ENCODE data around the gene BHMT2. TPM values are rescaled to one million over a fixed set of nuclear protein-coding genes. Genes with fewer than 3 reads are reported as not detected.

The BHMT2 gene
- total RNA-seq, 1 donor from 2014 or later = not detected

- peaks cover 16% of the 10 kb centered on the region for H3K9me3 Mint-ChIP-seq
- TF ChIP-seq CTCF (IDR thresholded peaks at IDR 0.05) (no peak), EZH2 (IDR thresholded peaks at IDR 0.05) (no peak), EZH2phosphoT487 (IDR thresholded peaks at IDR 0.05) (no peak)
- Histone ChIP-seq H2AFZ (replicated peaks) (no peak overlapping the region), H3K4me2 (peak overlapping the region; percentile 66), H4K20me1 (ENCODE audit: low read depth) (no peaks in the 10 kb centered on the region), H3K4me1 (peaks cover 25% of the 10 kb centered on the region), H3K27me3 (no peaks in the 10 kb centered on the region), H3K9me3 (ENCODE audit: low read depth) (no peaks in the 10 kb centered on the region), H3F3A (ENCODE audit: low read depth) (peaks cover 19% of the 10 kb centered on the region), H3K79me2 (ENCODE audit: low read depth) (no peaks in the 10 kb centered on the region), H3K36me3 (no peaks in the 10 kb centered on the region), H3K4me3 (peak overlapping the region; percentile 8), H3K9ac (no peak overlapping the region), H3K27ac (peak overlapping the region; percentile 5)
- H3K4me3 Mint-ChIP-seq = no peak overlapping the region
- peak overlapping the region; percentile 31 for H3K27ac Mint-ChIP-seq
- peaks cover 21% of the 10 kb centered on the region for H3K4me1 Mint-ChIP-seq
- H3K27me3 Mint-ChIP-seq (ENCODE audit: insufficient read depth, low read depth) = no peaks in the 10 kb centered on the region
- DNase-seq (ENCODE audit: low spot score) = peak; percentile 80
- no peaks in the 10 kb centered on the region for H3K36me3 Mint-ChIP-seq
Observed at GRCh38 chr5:79055017-79055416, 14.6 kb upstream of the BHMT2 start.

DNA sequence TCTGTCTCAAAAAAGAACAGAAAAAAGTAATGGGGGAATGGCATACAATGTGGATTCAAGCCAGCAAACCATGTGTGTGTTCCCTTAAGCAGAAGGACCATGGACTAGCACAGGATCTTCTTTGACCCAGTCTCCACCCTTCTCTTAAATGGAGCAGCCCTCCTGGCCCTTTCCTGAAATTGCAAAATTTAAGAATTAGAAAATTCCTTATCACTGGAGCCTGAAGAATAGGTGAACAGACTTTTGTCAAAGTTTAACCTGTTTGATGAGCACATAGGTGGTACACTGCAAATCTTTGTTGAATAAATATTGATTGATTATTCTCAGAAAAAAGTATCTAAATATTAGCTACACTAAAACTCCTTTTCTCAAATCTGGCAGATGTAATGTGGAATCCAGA, 12.7 kb upstream of the BHMT2 start:
- H3K4me3 ChIP-seq = no peak overlapping the region
- H4K20me1 ChIP-seq (ENCODE audit: low read depth) = no peaks in the 10 kb centered on the region
- no peak overlapping the region for H2AFZ ChIP-seq (replicated peaks)
- no peak for TF ChIP-seq CTCF (IDR thresholded peaks at IDR 0.05)
- no peak for TF ChIP-seq EZH2phosphoT487 (IDR thresholded peaks at IDR 0.05)
- no peaks in the 10 kb centered on the region for H3K27me3 Mint-ChIP-seq (ENCODE audit: insufficient read depth, low read depth)
- H3K4me3 Mint-ChIP-seq = no peak overlapping the region
- H3K27ac ChIP-seq = no peak overlapping the region
- peaks cover 19% of the 10 kb centered on the region for H3F3A ChIP-seq (ENCODE audit: low read depth)
- no peak overlapping the region for H3K27ac Mint-ChIP-seq
- H3K27me3 ChIP-seq = no peaks in the 10 kb centered on the region
- H3K4me1 ChIP-seq = peaks cover 25% of the 10 kb centered on the region
- no peaks in the 10 kb centered on the region for H3K36me3 ChIP-seq
- H3K4me2 ChIP-seq = no peak overlapping the region
- peaks cover 21% of the 10 kb centered on the region for H3K4me1 Mint-ChIP-seq
- no peaks in the 10 kb centered on the region for H3K9me3 ChIP-seq (ENCODE audit: low read depth)
- no peaks in the 10 kb centered on the region for H3K79me2 ChIP-seq (ENCODE audit: low read depth)
- H3K9me3 Mint-ChIP-seq = peaks cover 10% of the 10 kb centered on the region
- no peak for DNase-seq (ENCODE audit: low spot score)
- H3K36me3 Mint-ChIP-seq = no peaks in the 10 kb centered on the region
- no peak overlapping the region for H3K9ac ChIP-seq

DNA sequence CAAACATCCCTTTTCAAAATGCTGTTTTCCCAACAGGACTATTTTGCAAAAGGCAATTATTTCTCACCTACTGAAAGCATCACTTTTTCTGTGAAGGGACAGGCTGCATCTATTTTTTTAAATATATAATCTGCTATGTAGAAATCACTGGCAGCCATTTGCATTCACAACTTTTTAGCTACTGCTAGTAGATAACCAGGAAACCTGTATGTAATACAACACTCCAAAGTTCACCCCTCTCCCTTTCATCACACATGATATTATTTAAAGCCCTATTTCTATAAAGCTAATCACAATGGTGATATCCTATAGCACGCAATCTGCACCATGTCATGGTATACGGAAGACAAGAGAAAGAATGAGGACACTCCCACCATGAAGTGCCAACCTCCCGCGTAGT, 9.9 kb upstream of the BHMT2 start:
- H3K9me3 ChIP-seq (ENCODE audit: low read depth) = no peaks in the 10 kb centered on the region
- DNase-seq (ENCODE audit: low spot score) = no peak
- Mint-ChIP-seq H3K27ac (no peak overlapping the region), H3K9me3 (peaks cover 2% of the 10 kb centered on the region), H3K4me1 (peaks cover 14% of the 10 kb centered on the region), H3K36me3 (no peaks in the 10 kb centered on the region), H3K27me3 (ENCODE audit: insufficient read depth, low read depth) (peaks cover 3% of the 10 kb centered on the region), H3K4me3 (no peak overlapping the region)
- no peak overlapping the region for H3K27ac ChIP-seq
- no peaks in the 10 kb centered on the region for H3K79me2 ChIP-seq (ENCODE audit: low read depth)
- no peak overlapping the region for H3K4me3 ChIP-seq
- no peak overlapping the region for H2AFZ ChIP-seq (replicated peaks)
- TF ChIP-seq CTCF (IDR thresholded peaks at IDR 0.05) (no peak), EZH2 (IDR thresholded peaks at IDR 0.05) (no peak), EZH2phosphoT487 (IDR thresholded peaks at IDR 0.05) (no peak)
- H3K4me2 ChIP-seq = no peak overlapping the region
- peaks cover 12% of the 10 kb centered on the region for H3F3A ChIP-seq (ENCODE audit: low read depth)
- H3K27me3 ChIP-seq = no peaks in the 10 kb centered on the region
- H3K9ac ChIP-seq = no peak overlapping the region
- H3K4me1 ChIP-seq = peaks cover 10% of the 10 kb centered on the region
- H4K20me1 ChIP-seq (ENCODE audit: low read depth) = no peaks in the 10 kb centered on the region
- H3K36me3 ChIP-seq = no peaks in the 10 kb centered on the region
